Measurements from ENCODE around the gene SPATA9. TPM values are rescaled to one million over a fixed set of nuclear protein-coding genes. Genes with fewer than 3 reads are reported as not detected.

SPATA9 gene
- total RNA-seq, 1 experiment from 2014 or later: not detected

DNA sequence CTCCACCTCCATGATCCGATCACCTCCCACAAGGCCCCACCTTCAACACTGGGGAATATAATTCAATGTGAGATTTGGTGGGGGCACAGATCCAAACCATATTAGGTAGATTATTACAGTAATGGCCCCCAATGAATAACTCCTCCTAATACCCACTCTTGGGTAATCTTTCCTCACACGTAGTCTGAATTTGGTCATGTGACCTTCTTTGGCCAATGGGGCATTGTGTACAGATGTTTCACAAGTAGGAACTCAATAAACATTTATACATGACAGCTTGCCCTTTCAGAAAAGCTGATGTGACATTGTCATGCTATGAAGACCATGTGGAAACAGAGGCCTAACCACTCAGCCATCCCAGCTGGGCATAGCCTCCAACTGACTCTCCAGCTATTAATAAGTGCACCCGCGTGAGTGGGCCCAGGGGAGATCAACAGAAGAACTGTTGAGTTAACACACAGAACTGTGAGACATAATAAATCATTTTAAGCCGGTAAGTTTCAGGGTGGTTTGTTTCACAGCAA lies 52.3 kb downstream of the SPATA9 start:
- H3K27me3 ChIP-seq (ENCODE audit: control insufficient read depth, insufficient read depth, low read length): no peaks in the 10 kb centered on the region
- H3K36me3 ChIP-seq (replicated peaks; ENCODE audit: control insufficient read depth, insufficient read depth, low read length): no peaks in the 10 kb centered on the region
- DNase-seq: no peak
- H3K4me3 ChIP-seq (ENCODE audit: insufficient read depth, low read depth, low read length): no peak overlapping the region

DNA sequence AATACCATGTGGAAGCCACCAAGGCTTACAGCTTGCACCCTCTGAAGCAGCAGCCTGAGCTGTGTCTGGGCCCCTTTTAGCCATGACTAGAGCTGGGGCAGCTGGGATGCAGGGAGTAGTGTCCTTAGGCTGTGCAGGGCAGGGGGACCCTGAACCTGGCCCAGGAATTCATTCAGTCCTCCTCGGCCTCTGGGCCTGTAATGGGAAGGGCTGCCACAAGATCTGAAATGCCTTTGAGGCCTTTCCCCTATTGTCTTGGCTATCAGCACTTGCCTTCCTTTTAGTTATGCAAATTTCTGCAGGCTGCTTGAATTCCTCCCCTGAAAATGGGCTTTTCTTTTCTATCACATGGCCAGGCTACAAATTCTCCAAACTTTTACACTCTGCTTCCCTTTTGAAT lies 53.9 kb downstream of the SPATA9 start:
- Histone ChIP-seq H3K27me3 (ENCODE audit: control insufficient read depth, insufficient read depth, low read length) (no peaks in the 10 kb centered on the region), H3K4me3 (ENCODE audit: insufficient read depth, low read depth, low read length) (no peak overlapping the region), H3K36me3 (replicated peaks; ENCODE audit: control insufficient read depth, insufficient read depth, low read length) (no peaks in the 10 kb centered on the region)
- no peak for DNase-seq

DNA sequence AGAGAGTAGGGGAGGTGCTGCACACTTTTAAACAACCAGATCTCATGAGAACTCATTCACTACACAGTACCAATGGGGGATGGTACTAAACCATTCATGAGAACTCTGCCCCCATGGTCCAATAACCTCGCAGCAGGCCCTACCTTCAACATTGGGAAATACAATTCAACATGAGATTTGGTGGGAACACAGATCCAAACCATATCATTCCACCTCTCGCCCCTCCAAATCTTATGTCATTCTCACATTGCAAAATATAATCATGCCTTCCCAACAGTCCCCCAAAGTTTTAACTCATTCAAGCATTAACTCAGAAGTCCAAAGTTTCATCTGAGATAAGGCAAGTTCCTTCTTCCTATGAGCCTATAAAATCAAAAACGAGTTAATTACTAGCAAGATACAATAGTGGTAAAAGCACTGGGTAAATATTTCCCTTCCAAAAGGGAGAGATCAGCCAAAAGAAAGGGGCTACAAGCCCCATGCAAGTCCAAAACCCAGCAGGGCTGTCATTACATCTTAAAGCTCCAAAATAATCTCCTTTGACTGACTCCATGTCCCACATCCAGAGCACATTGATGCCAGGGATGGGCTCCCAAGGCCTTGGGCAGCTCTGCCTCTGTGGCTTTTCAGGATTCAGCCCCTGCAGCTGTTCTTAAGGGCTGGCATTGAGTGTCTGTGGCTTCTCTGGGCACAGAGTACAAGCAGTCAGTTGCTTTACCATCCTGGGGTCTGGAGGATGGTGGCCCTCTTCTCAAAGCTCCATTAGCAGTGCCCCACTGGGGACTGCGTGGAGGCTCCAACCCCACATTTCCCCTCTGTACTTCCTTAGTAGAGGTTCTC lies 54.6 kb downstream of the SPATA9 start:
- Histone ChIP-seq H3K27me3 (ENCODE audit: control insufficient read depth, insufficient read depth, low read length) (peaks cover 4% of the 10 kb centered on the region), H3K4me3 (ENCODE audit: insufficient read depth, low read depth, low read length) (no peak overlapping the region), H3K36me3 (replicated peaks; ENCODE audit: control insufficient read depth, insufficient read depth, low read length) (no peaks in the 10 kb centered on the region)
- DNase-seq: no peak

DNA sequence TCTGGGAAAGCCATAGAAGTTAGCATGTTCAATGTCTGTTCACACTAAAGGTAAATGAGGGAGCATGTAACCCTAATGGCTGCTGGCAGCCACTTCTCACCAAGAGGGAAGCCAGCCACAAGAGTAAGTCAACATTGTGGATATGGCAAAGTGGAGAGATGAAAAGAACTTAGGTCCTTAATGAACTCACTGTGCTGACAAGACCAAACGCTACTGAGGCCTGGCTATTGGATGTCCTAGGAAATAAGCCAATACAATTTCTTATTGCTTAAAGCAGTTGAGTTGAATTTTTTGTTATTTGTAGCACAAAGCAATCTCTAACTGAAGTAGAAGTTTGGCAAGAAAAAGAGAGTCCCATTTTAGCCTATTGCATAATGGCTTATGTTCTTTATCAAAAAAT lies 56.1 kb downstream of the SPATA9 start:
- peaks cover 16% of the 10 kb centered on the region for H3K27me3 ChIP-seq (ENCODE audit: control insufficient read depth, insufficient read depth, low read length)
- no peak overlapping the region for H3K4me3 ChIP-seq (ENCODE audit: insufficient read depth, low read depth, low read length)
- no peaks in the 10 kb centered on the region for H3K36me3 ChIP-seq (replicated peaks; ENCODE audit: control insufficient read depth, insufficient read depth, low read length)
- DNase-seq: no peak

DNA sequence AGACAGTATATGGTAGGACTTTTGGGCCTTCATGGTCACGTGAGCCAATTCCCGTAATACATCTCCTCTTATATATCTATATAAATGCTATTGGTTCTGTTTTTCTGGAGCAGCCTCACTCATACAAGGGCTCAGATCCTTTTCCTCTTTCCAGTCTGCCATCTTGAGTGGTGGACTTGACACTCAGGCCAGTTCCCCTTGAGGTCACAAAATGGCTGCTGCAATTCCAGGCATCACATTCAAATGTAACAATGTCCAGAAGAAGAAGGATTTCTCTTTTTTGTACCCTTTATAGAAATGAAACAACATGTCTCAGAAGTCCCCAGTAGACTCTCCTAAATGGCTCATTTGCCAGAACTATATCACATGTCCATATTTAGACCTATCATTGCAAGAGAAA lies 58.4 kb downstream of the SPATA9 start:
- no peak for DNase-seq
- H3K27me3 ChIP-seq (ENCODE audit: control insufficient read depth, insufficient read depth, low read length): peaks cover 39% of the 10 kb centered on the region
- H3K36me3 ChIP-seq (replicated peaks; ENCODE audit: control insufficient read depth, insufficient read depth, low read length): no peaks in the 10 kb centered on the region
- H3K4me3 ChIP-seq (ENCODE audit: insufficient read depth, low read depth, low read length): no peak overlapping the region

DNA sequence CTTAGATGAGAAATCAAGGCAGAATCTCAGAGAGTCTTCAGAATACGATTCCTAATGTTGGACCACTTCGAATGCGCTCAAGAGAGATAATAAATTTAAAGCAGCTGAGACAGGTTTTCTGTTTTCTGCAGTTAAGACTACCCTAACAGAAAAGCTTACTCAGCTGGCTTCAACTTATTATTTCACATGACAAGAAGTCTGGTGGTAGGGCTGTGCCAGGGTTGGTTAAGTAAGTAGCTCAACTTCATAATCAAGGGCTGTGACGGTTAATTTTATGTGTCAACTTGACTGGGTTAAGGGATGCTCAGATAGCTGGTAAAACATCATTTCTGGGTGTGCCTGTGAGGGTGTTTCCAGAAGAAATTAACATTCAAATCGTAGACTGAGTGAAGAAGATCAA lies 59.1 kb downstream of the SPATA9 start:
- no peak overlapping the region for H3K4me3 ChIP-seq (ENCODE audit: insufficient read depth, low read depth, low read length)
- peaks cover 45% of the 10 kb centered on the region for H3K27me3 ChIP-seq (ENCODE audit: control insufficient read depth, insufficient read depth, low read length)
- DNase-seq: no peak
- H3K36me3 ChIP-seq (replicated peaks; ENCODE audit: control insufficient read depth, insufficient read depth, low read length): no peaks in the 10 kb centered on the region

DNA sequence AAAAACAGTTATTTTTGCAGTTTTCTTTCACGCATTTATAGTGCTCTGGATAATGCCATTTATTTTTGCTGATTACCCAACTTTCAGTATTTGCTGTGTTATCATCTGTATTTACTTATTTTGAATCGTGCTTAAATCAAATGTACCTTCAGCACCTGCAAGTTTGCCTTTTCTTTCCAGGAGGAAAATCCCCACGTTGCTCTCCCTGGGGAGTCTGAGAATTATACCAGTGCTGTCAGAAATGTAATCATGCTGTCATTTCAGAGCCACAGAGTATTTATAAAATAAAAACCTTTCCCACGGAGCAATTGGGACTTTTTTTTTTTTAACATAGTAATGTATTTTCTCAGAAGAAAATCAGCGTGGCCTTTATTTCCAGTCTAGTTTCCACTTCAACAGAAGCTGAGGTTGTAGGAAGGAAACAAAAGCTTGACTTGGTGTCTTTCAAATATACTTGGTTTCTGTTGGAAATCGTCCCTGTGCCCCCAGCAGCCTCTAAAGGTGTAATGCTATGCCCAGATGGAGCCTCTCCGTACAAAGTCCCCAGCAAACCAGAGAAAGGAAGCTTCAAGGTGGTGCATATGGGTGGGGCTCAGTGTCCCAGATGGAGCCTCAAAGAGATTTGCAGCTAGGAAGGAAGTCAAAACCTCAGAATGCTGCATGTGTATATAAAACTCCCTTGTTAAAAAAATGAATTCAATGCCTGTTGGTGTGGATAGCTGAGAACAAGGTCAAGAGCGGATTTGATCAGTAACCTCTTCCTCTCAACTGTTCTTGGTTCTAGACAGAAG lies 60.8 kb downstream of the SPATA9 start:
- Histone ChIP-seq H3K4me3 (ENCODE audit: insufficient read depth, low read depth, low read length) (no peak overlapping the region), H3K36me3 (replicated peaks; ENCODE audit: control insufficient read depth, insufficient read depth, low read length) (no peaks in the 10 kb centered on the region), H3K27me3 (ENCODE audit: control insufficient read depth, insufficient read depth, low read length) (peaks cover 55% of the 10 kb centered on the region)
- DNase-seq: no peak

DNA sequence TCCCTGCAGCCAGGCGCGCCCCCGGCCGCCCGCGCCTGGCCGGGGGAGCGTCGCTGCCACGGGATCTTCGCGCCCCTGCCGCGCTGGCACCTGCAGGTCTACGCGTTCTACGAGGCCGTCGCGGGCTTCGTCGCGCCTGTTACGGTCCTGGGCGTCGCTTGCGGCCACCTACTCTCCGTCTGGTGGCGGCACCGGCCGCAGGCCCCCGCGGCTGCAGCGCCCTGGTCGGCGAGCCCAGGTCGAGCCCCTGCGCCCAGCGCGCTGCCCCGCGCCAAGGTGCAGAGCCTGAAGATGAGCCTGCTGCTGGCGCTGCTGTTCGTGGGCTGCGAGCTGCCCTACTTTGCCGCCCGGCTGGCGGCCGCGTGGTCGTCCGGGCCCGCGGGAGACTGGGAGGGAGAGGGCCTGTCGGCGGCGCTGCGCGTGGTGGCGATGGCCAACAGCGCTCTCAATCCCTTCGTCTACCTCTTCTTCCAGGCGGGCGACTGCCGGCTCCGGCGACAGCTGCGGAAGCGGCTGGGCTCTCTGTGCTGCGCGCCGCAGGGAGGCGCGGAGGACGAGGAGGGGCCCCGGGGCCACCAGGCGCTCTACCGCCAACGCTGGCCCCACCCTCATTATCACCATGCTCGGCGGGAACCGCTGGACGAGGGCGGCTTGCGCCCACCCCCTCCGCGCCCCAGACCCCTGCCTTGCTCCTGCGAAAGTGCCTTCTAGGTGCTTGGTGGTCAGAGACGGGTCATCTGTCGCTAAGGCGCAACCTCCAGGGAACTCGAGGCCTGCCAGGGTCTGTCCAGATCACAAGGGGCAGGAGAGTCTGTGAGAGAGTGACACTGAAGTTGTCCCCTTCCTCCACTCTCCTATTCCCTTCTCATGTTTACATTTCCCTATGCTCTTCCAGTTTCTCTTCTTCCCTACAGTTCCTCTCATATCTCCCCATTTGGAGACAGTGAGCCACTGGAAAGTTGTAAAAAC lies 61.6 kb downstream of the SPATA9 start:
- peak; percentile 79 for DNase-seq
- H3K36me3 ChIP-seq (replicated peaks; ENCODE audit: control insufficient read depth, insufficient read depth, low read length): no peaks in the 10 kb centered on the region
- H3K4me3 ChIP-seq (ENCODE audit: insufficient read depth, low read depth, low read length): peak overlapping the region; percentile 56
- H3K27me3 ChIP-seq (ENCODE audit: control insufficient read depth, insufficient read depth, low read length): peaks cover 56% of the 10 kb centered on the region

DNA sequence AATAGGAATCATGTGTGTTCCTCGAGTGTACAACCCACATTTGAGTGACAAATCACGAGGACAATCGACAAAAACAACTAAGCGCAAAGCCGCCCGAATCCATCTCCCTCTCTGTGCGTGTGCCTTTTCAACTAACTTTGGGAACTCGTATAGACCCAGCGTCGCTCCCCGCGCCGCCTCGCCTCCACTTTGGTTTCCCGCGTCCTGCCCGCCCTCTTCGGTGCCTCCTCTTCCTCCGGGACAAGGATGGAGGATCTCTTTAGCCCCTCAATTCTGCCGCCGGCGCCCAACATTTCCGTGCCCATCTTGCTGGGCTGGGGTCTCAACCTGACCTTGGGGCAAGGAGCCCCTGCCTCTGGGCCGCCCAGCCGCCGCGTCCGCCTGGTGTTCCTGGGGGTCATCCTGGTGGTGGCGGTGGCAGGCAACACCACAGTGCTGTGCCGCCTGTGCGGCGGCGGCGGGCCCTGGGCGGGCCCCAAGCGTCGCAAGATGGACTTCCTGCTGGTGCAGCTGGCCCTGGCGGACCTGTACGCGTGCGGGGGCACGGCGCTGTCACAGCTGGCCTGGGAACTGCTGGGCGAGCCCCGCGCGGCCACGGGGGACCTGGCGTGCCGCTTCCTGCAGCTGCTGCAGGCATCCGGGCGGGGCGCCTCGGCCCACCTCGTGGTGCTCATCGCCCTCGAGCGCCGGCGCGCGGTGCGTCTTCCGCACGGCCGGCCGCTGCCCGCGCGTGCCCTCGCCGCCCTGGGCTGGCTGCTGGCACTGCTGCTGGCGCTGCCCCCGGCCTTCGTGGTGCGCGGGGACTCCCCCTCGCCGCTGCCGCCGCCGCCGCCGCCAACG lies 62.5 kb downstream of the SPATA9 start, which contains the start of gene GPR150:
Gene GPR150, plus strand, starts transcription at position 58 of the 840 bp plus-strand sequence. Its CDS starts 189 bp downstream, at position 247.
- H3K27me3 ChIP-seq (ENCODE audit: control insufficient read depth, insufficient read depth, low read length): peaks cover 56% of the 10 kb centered on the region
- peak within 1 kb of the TSS; percentile 56 for H3K4me3 ChIP-seq (ENCODE audit: insufficient read depth, low read depth, low read length)
- H3K36me3 ChIP-seq (replicated peaks; ENCODE audit: control insufficient read depth, insufficient read depth, low read length): no peaks in the 10 kb centered on the region
- peak; percentile 72 for DNase-seq

DNA sequence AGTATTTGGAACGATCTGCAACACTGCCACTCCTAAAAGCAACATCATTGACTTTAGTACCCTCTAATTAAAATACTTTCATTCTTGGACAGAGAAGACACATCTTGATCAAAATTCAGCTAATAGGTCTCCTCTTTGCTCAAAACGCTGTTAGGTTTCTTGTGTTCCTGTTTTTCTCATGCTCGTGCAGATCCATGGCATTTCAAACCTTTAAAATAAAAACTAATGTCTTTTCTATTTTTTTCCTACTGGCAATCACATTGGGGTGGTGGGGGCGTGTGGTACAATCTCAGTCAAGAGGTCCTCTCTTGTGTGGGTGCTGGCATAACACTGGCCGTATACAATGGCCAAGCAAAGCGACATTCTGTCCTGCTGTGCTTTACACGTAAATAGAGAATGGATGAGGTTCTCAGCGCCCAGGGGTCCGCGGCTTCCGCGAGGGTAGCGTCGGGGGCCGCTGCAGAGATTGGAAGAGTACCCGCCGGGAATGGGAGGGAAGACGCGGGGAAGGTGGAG lies 63.2 kb downstream of the SPATA9 start:
- DNase-seq: no peak
- Histone ChIP-seq H3K27me3 (ENCODE audit: control insufficient read depth, insufficient read depth, low read length) (peaks cover 56% of the 10 kb centered on the region), H3K4me3 (ENCODE audit: insufficient read depth, low read depth, low read length) (peak overlapping the region; percentile 56), H3K36me3 (replicated peaks; ENCODE audit: control insufficient read depth, insufficient read depth, low read length) (no peaks in the 10 kb centered on the region)

DNA sequence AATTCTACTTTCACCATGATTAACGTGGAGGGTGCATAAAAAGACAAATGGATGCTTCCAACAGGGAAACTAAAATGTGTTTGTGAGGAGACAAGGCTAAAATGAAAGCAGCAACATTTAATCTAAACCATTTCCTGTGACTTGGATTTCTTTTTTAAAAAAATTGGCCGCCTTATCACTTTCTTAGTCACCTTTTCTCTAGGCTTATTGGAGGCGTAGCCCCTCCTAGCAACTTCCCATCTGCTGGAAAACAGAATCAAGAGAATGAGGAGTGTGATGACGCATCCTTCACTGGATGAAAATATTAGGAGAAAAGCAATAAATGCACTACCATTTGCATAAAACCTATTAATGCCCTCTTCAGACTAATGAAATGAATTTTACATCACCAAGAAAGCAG lies 63.7 kb downstream of the SPATA9 start:
- Histone ChIP-seq H3K4me3 (ENCODE audit: insufficient read depth, low read depth, low read length) (no peak overlapping the region), H3K27me3 (ENCODE audit: control insufficient read depth, insufficient read depth, low read length) (peaks cover 56% of the 10 kb centered on the region)
- no peak for DNase-seq

DNA sequence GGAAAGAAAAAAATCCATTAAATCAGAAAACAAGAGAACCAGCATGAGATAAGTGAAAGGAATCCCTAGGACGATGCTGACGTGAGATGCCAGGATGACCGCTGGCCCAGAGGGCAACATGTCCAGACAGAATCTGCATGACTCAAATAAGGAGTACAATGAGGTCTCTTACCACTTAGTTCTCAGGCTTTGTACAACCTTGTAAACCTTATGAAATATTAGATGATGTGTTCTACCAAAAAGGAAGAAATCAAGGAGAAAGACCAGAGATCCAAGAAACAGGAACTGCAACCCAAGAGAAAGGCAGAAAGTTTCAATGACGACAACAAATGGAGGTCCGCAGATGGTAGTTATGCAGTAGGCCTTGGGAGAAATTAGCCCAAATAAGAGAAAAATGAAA lies 65.7 kb downstream of the SPATA9 start:
- Histone ChIP-seq H3K4me3 (ENCODE audit: insufficient read depth, low read depth, low read length) (no peak overlapping the region), H3K36me3 (replicated peaks; ENCODE audit: control insufficient read depth, insufficient read depth, low read length) (no peaks in the 10 kb centered on the region), H3K27me3 (ENCODE audit: control insufficient read depth, insufficient read depth, low read length) (peaks cover 43% of the 10 kb centered on the region)
- DNase-seq: no peak

More for the DNA sequence above, 63.7 kb downstream of the SPATA9 start:
- H3K36me3 ChIP-seq (replicated peaks; ENCODE audit: control insufficient read depth, insufficient read depth, low read length): no peaks in the 10 kb centered on the region

DNA sequence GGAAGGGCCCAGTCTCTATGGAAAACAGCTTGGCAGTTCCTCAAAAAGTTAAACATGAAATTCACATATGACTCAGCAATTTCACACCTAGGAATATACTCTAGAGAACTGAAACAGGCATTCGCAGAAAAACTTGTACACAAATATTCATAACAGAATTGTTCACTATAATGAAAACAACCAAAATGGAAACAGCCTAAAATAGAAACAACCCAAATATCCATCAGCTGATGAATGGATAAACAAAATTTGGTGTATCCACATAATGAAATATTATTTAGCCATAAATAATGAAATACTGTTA lies 67.7 kb downstream of the SPATA9 start:
- H3K4me3 ChIP-seq (ENCODE audit: insufficient read depth, low read depth, low read length): no peak overlapping the region
- no peaks in the 10 kb centered on the region for H3K36me3 ChIP-seq (replicated peaks; ENCODE audit: control insufficient read depth, insufficient read depth, low read length)
- H3K27me3 ChIP-seq (ENCODE audit: control insufficient read depth, insufficient read depth, low read length): peaks cover 25% of the 10 kb centered on the region
- no peak for DNase-seq
